ENCODE data around the gene NPS.

Gene NPS

GRCh38 chr10:127549009-127549408, at the start of gene NPS:
Gene NPS, plus strand, starts transcription at chr10:127549309. Its CDS starts 60 bp downstream, at chr10:127549369.
- DNase-seq: no peak

- no peak for DNase-seq
These were observed 49.0 kb upstream of the NPS start for GRCh38 chr10:127500127-127500526.

- DNase-seq: no peak
These were observed 43.0 kb upstream of the NPS start for GRCh38 chr10:127506094-127506493.

GRCh38 chr10:127522298-127522697, 26.8 kb upstream of the NPS start:
- no peak for DNase-seq

- DNase-seq: no peak
These were observed 25.6 kb upstream of the NPS start for GRCh38 chr10:127523476-127523875.

GRCh38 chr10:127524229-127524628, 24.9 kb upstream of the NPS start:
- no peak for DNase-seq

GRCh38 chr10:127524908-127525665, 24.0 kb upstream of the NPS start:
- no peak for DNase-seq

GRCh38 chr10:127525686-127526085, 23.4 kb upstream of the NPS start:
- DNase-seq: no peak

- peak; percentile 53 for DNase-seq
These were observed 22.9 kb upstream of the NPS start for GRCh38 chr10:127526161-127526560.

- DNase-seq: no peak
These were observed 21.8 kb upstream of the NPS start for GRCh38 chr10:127527320-127527719.

GRCh38 chr10:127527891-127528290, 21.2 kb upstream of the NPS start:
- DNase-seq: peak; percentile 52

GRCh38 chr10:127532193-127532592, 16.9 kb upstream of the NPS start:
- no peak for DNase-seq

- DNase-seq: no peak
These were observed 16.4 kb upstream of the NPS start for GRCh38 chr10:127532659-127533058.

GRCh38 chr10:127534074-127534473, 15.0 kb upstream of the NPS start:
- no peak for DNase-seq

GRCh38 chr10:127534496-127534895, 14.6 kb upstream of the NPS start:
- no peak for DNase-seq

GRCh38 chr10:127535802-127536515, 13.2 kb upstream of the NPS start:
- DNase-seq: no peak

GRCh38 chr10:127536972-127537760, 11.9 kb upstream of the NPS start:
- no peak for DNase-seq

- DNase-seq: no peak
These were observed 11.2 kb upstream of the NPS start for GRCh38 chr10:127537924-127538323.

- no peak for DNase-seq
These were observed 1.1 kb upstream of the NPS start for GRCh38 chr10:127548022-127548421.

- no peak for DNase-seq
These were observed 1.8 kb downstream of the NPS start for GRCh38 chr10:127550861-127551260.

- DNase-seq: no peak
These were observed 3.3 kb downstream of the NPS start for GRCh38 chr10:127552446-127552845.

GRCh38 chr10:127553417-127553816, 4.3 kb downstream of the NPS start:
- DNase-seq: no peak

GRCh38 chr10:127556916-127557315, 7.8 kb downstream of the NPS start:
- DNase-seq: no peak

- DNase-seq: no peak
These were observed 12.5 kb downstream of the NPS start for GRCh38 chr10:127561647-127562046.

Data from NCI-H1092 (cell line).